GM18519 (cell line): ENCODE results near the gene DPH1.

Experiments used
- ATAC-seq: cut with Tn5 transposase; IDR thresholded peaks from one replicate; pipeline ENCODE4 v1.9.1; 2021; ENCODE audit warnings: mild to moderate bottlenecking, moderate library complexity; ENCODE audit not compliant: unreplicated experiment, low FRiP score

The DPH1 gene

DNA sequence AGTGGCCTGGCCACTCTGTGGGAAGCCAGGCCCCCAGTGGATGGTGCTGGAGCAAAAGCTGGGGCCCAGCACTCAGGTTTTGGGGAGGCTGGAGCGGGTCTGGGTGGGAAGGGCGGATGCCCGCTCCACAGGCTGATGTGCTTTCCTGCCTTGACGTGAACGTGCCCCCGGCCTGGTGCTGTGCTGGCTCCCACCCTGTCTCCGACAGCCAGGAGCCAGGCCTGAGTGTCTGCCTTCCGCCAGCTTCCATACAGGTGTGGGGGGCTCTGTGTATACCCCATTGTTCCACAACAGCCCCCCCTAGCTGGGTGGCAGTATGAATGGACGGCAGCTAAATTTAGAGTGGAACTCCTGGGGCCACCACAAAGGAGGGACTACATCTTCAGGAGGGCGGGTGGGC, 45.0 kb downstream of the DPH1 start:
- ATAC-seq, result no peak

GRCh38 chr17:2075336-2076086, 45.6 kb downstream of the DPH1 start:
- ATAC-seq, result no peak

DNA sequence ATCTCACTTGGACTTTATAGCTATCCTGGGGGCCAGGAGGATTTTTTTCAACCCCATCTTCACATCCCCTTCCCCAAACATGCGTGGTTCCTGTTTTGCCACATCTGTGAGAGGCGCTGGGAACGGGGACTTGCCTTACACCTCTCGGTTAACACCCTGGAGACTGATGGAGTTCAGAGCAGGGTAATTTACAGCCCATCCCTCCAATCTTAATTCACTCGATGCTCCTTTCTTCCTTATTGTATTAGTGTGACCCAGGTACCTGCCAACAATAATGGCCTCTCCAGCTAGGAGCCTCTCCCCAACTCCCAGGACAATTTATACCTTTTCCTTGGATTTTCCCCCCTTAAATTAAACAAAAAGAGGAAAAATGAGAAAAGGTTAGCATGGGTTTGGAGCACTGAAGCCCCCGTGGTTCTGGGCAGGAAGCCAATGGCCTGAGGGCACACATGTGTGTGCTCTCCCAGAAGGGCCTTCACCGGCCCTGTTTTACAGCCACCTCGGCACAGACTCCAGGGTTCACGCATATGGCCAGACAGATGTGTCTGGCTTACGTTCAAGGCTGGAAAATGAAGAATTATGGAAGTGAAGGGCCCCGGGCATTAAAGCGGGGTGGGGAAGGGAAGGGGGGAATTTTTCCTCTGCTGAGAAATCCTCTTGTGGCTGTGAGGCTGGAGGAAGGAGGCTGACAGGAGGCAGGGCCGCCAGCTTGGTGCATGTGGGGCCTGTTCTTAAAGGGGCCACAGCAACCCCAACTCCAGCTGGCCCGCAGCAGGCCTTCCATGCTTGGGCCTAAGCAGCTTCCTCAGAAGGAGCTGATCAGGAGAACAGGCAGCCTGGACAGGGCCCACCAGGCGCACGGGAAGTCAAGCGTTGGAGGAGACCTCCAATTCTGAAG, 46.4 kb downstream of the DPH1 start:
- no peak for ATAC-seq

GRCh38 chr17:2077040-2077439, 47.1 kb downstream of the DPH1 start:
- no peak for ATAC-seq

DNA sequence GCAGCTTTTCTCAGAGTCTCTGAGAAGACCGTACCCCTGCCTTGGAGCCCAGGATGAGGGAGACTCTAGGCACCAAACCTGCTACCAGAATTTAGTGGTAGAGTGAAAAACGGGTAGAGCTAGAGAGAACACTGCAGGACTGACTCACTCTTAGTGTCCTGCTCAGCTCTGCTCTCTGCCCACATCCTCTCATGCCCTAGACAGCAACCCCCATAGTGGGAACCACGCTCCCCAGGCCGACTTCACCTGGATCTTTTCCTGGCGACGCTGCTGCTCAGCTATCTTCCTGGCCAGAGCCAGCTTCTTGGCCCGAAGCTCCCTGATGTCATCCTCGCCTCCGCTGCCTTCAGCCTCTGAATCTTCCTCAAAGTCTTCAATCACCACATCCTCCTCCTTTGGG, 51.6 kb downstream of the DPH1 start:
- ATAC-seq, result no peak

GRCh38 chr17:2082003-2082781, 52.2 kb downstream of the DPH1 start:
- no peak for ATAC-seq

DNA sequence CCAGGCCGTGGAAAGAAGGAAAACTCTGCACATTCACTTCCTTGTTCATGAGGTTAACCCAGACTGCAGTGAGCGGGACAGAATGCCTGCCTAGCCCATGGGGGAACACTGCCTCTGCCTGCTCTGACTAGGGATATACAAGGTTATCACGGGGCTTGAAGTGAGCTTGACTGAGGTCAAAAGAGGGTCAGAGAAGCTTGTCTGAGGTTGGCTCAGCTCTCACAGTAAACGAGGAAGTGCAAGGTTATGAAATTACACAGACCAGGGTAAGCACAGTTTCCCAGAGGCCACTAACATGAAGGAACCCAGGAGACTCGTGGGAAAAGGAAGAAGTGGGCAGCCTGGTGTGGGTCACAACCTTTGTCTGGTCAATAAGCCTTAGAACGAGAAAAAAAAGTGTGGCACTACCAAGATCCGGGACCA, 53.7 kb downstream of the DPH1 start:
- no peak for ATAC-seq

GRCh38 chr17:2084036-2084765, 54.2 kb downstream of the DPH1 start:
- ATAC-seq, result no peak

- no peak for ATAC-seq
Measured at GRCh38 chr17:2084766-2085647, 55.1 kb downstream of the DPH1 start.

- ATAC-seq, result no peak
Measured at GRCh38 chr17:2085648-2085949, 55.6 kb downstream of the DPH1 start.

GRCh38 chr17:2086306-2086705, 56.4 kb downstream of the DPH1 start:
- no peak for ATAC-seq

DNA sequence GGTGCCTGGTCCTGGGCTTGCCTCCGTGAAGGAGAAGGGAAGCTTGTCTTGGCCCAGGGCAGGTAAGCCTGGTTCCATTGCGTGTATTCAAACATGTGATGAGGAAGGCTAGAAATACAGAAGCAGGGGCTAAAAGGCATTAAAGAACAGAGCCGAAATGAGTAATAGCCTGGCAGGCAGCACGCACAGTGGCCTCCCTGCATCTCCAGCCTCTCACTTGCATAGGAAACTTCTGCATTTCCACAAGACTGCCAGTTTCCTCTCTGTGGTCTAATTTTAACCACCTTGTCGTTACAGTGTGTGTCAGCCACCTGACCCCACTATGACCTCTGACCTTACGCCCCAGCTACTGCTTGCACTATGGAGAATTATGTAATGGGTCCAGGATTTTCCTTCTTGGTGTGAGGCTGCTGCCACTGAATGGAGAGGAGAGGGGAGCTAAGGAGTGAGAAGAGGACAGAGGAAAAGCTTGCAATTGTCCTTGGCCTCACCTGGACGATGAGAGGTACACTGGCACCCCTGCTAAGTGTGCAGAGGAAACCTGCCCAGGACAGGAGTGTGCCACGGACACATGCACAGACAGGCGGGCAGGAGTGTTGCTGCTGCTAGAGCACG, 57.8 kb downstream of the DPH1 start:
- ATAC-seq, result no peak

DNA sequence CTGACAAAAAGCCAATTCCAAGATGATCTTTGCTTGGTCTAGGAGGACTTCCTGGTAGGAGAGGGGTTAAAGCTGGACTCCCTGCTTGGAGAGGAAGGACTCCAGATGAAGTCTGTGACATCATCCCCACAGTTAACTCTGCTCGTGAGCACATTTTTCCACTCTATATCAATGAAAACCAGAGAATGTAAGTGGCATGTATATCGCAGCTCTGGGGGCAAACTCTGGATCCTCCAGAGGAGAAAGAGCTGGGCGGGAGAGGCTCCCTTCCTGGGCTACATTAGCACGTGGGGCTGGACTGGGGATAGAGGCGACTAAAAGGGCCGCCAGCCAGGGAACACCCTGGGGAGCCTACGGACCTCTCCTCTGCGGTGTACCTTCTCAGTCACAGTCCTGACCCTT, 59.1 kb downstream of the DPH1 start:
- no peak for ATAC-seq

DNA sequence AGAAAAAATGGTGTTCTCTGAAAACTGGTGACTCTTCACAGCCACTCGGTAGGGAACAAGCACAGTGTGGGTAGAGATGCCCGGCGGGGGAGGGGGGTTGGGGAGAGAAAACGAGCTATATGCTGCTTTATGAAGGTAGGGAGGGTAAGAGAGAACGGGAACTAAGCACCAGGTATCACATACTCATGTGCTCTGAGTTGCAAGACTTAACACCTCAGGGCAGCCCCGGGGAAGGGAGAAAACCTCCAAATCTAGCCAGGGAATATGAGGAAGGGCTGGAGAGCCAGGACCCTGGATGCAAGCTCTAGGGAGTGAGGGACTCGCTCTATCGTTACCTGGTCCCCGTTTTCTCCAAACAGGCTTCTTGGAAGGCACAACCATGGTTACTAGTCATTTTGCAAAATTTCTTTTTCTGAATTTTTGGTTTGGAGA, 60.3 kb downstream of the DPH1 start:
- no peak for ATAC-seq

DNA sequence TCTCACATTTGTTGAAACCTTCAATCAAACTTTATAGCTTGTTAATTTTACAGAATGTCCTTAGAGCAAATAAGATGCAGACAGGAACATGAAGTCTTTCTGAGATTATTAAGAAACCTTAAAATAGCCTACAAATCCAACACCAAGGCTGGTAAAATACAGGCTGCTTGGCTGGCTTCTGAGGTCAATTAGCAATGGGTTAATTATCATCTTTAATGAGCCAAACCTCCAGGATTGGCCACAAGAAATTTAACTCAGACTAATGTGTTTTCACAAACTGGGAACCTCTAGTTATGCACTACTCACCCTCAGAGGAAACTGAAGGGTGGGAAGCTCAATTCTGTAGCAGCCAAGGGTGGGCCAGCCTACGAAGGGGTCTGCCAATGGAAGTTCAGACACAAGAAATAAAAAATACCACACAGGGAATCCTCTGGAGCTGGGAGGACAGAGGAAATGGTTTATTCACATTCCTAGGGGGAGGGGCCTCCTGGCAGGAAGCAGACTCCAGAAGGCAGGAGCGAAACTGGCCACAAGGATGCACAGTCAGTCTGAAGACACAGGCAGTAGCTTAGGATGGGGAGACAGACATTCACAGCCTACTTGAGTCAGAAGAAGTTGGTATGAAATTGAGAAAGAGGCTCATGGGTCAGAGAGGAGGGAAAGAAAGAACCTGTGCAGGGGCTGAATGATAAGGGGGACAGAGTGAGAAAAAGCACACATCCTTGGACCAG, 61.0 kb downstream of the DPH1 start:
- ATAC-seq, result no peak

DNA sequence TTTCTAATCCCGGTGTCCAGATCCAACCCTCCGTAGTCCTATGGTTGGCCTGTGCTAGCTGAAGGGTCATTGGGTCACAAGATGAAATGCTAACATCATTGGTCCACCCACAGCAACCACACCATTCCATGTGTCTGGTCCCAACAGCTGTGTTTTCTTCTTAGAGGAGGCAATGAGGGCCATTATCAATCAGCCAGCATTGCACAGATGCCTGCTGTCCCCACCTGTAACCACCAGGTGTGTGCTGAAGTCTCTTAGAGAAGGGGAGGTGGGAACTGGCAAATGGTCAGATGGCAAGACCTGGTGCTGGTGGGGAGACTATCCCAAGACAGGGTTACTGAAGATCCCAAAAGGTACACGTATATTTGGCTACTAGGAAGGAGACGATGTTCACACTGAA, 62.3 kb downstream of the DPH1 start:
- no peak for ATAC-seq

DNA sequence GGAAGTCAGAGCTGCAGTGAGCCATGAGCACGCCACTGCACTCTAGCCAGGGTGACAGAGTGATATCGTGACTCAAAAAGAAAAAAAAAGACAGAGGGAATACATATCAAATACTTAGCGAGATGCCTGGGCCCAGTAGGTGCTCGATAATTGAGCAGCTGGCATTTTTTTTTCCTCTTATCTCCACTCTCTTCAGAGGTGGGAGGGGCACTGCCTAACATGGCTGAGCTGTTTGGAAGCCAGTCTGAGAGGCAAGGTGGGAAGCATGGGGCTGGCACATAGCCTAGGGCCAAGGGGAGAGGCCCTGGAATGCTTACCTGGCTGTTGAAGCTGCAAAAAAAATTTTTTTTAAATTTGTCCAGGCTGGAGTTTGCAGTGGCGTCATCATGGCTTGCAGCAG, 63.4 kb downstream of the DPH1 start:
- ATAC-seq, result no peak
